Stimulated activated CD4-positive, alpha-beta T cell treated with anti-CD3 and anti-CD28 coated beads, Interleukin-1b, Interleukin-23, amount 100 ng/mL, for 48 hours (primary cell): ENCODE data around the gene TNNT1.
"Not testable (repeated sequence)": the region's sequence is repeated elsewhere in the genome, so short reads cannot be mapped to it uniquely, and the experiment has no call there.

Source experiments
- DNase-seq: peaks from one replicate; pipeline ENCODE4 v3.0.0-alpha.2; 2020

The TNNT1 gene

DNA sequence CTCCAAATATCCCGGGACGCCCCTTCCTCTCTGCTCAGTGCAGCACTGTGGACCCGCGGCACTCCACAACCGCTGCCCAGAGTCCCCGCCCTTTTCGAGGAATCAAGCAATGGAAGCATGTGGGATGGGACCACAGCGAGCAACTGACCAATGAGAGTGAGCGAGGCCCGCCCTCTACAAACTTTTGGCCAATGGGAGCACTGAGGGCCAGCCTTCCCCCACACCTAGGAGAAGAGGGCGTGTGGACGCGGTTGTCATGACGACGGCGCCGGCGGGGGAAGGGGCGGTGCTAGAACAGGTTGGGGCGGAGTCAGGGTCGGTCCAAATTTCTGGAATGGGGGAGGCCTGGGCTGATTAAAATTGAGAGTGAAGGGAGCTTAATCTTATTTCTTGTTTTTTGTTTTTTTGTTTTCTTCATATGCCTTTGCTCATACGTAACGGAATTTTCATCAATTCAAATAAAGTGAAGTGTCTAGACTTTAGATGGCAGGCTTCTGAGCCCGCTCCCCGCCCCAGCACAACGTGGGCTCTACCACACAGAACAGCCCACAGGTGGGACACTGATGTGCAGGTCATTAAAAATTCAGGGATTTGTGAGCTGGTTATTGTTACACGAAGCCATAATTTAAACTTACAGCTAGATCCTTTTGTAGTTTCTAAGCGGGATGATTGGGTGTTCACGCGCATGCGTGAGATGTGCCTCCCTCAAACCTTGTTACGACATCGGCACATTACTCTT lies 17.7 kb upstream of the TNNT1 start, which contains the start of gene DNAAF3:
DNAAF3 (minus strand) TSS at position 84 of the 739 bp plus-strand sequence. CDS start 200 bp downstream, outside the sequence.
- peak; percentile 92 for DNase-seq

DNA sequence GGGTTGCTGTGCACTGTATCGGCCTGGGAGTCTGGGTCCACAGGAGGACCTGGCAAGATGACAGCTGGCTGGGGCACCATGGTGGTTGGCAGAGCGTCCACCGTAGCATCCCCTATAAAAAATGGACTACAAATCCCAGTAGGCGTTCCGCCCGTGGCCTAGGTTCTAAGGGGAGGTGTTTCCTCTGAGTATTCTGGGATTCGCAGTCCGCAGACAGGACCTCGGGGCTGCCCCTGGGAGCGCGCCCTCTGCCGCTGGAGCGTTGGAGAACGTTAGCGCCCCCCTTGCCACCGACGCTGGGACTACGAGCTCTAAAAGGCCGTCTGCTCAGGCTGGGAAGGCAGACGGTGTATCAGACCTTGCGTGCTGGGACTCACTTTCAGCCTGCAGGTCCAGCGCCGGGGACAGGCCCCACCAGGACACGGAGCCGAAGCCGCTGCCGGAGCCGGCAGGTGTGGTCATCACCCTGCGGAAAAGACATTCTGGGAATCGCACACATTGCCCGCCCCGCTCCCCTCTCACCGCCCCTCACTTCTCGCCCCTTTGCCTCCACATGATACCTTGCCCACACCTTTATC lies 17.0 kb upstream of the TNNT1 start:
- DNase-seq: peak; percentile 73

DNA sequence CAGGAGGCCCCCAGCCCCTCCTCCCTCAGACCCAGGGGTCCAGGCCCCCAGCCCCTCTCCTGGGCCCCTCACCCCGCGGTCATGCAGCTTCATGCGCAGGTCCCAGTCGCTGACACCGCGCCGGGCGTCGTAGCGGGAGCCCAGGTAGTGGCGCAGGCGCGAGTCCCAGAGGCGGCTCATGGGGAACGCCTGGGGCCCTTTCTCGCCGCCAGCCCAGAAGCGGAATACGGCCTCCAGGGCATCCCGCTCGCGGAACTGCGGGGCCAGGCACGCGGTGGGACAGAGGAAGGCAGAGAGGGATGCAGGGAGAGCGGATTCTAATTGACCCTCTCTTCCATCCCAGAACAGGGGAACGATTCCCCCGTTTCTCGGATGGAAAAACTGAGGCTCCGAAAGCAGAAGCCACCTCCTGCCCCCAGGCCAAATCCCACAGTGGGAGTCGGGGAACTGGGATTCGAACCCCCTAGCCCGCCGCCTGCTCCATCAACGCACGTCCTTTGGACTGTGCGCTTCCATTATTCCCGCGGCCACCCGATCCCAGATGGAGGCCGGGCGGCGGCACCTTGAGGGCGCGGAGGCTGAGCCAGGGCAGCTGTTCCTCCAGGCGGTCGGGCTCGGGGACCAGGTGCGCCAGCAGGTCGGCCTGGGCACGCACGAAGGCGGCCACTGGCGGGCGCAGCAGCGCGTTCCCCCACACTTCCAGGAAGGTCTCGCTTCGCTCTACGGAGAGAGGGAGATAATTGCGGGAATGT lies 12.7 kb upstream of the TNNT1 start:
- no peak for DNase-seq

DNA sequence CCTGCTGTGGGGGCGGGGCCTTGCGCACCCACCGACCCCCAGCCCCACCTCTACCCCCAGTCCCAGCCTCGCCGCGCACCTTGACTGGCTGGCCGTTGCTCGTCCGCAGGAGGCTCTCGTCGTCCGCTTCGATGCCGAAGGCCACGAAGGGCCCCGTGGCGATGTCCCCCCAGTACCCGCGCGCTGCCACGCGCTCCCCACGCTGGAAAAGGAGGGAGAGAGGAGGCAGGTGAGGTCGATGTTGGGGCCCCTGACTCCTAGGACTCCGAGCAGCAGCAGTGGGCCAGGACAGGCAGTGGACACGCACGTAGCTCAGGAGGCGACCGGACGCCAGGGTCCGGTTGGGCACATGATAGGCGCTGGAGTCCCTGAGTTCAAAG lies 12.0 kb upstream of the TNNT1 start:
- no peak for DNase-seq

DNA sequence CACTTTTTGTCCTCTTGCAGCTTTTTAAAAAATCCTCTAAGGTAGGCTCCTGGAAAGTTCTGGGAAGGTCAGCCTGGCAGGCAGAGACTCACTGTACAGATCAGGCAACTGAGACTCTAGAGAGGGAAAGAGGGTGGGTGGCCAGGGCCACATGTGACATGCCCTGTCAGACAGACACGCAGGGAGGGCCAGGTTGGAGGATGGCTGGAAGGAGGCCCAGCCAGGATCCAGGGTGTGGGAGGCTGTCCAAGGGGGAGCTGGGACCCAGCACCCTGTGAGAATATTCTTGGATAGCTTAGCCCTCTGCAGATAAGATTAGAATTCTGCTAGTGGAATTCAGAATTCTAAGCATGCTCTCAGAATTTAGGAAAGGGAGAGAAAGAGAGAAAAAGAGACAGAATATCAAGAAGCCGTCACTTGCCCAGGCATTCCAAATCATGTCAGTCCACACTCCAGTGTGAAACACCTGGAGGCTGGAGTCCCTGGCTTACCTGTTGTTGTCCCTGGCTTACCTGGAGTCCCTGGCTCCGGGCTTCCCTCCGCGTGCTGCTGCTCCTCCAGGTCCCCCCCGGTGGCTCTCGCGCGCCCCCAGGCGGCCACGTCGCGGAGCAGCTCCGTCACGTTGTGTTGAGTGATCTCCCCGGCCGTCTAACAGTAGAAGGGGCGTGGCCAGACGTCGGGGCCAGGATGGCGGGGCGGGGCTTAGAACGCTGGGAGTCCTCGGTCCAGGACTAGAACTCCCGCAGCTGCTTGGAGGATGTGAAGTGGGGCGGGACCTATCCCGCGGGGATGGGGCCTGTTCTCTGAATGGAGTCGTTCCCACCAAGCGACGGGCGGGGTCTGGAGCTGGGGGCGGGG lies 11.4 kb upstream of the TNNT1 start:
- DNase-seq: peak; percentile 92

DNA sequence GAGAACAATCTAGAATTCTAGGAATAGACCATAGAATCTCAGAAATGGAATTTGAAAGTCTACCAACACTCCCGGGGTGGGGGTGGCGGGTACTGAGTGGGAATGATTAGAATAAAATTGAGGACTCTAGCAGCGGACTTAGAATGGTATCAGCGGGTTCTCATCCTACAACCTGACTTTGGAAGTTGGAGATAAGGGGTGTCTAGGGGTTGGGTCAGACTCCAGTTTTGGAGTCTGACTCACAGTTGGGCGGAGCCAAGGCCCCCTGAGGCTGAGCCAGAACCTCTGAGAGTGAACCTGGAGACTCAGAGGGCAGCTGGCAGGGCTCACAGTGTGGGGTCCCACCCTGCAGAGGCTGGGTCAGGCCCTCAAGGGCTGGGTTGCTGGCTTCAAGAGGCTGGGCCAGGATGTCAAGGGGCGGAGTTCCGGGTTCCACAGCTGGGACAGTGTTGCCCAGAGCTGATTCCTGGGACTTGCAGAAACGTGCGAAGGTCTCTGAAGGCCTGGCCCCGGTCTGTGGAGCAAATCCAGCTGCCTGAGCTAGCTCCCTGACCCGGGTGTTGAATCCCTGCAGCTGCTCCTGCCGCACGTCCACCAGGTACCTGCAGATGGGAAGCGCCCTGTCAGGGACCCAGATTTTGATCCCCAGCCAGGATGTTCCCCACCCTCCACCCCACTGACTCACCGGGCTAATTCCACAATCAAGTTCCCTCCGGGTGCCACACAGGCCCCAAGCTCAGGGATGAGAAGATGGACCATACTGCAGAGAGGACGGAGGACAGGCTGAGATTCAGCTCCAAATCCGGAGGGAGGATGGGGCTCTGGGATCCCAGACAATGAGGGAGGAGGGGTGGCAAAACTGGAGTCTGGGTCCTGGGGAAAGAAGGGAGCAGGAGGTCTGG lies 10.1 kb upstream of the TNNT1 start:
- no peak for DNase-seq

DNA sequence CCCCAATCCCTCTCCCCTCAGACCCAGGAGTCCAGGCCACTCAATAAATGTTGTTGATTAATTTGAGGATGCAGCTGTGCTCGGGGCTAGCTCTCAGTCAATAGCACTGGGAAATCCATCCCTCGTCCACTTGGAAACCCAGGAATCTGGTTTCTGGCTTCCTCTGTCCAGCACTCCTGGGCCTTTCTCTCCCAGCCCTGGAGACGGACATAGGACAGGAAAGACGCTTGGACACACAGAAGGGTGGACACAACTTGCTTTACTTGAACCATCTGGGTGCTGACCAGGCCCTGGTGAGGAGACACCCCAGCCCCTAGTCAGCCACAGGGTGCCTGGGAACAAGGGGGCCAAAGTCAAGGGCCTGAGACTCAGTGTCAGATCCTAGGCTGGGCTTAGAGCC lies 9.4 kb upstream of the TNNT1 start:
- no peak for DNase-seq

DNA sequence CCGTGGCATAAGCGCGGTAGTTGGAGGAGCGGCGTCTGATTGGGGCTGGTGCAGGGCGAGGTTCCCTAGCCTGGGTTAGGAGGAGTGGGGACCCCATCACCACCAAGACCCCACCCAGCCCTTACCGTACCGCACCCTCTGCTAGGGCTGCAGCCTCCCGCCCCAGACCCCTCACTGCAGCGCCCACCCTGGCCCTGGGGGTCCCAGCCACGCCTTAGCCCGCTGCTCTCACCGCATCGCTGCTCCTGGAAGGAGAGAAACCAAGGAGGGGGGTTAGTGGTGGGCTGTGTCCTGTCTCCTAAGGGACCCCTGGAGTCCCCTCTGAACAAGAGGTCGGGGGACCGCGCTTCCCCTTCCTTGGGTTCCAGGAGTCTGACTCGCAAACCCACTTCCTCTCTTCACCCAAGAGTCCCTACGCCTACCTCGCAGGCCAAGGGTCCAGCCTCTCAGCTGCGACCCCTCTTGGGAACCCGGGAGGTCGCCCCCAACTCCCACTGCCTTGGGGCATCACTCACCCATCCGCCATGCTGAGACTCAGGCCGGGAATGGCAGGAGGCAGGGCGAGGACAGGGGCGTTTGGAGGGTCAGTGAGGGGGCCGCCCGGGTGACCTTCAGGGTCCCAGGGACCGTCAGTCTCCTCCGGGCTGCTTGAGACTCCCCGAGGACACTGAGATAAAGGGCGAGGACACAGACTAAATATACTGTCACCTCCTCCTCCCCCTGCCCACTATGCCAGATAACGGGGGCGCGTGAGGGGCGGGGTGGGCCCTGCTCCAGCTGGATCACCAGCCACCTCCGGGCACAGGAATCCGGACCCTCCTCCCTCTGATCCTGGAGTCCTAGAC lies 8.3 kb upstream of the TNNT1 start, which contains the start of gene TNNI3:
TNNI3 (minus strand) TSS at position 669 of the 845 bp plus-strand sequence; CDS start at position 526, 143 bp downstream.
- no peak for DNase-seq

DNA sequence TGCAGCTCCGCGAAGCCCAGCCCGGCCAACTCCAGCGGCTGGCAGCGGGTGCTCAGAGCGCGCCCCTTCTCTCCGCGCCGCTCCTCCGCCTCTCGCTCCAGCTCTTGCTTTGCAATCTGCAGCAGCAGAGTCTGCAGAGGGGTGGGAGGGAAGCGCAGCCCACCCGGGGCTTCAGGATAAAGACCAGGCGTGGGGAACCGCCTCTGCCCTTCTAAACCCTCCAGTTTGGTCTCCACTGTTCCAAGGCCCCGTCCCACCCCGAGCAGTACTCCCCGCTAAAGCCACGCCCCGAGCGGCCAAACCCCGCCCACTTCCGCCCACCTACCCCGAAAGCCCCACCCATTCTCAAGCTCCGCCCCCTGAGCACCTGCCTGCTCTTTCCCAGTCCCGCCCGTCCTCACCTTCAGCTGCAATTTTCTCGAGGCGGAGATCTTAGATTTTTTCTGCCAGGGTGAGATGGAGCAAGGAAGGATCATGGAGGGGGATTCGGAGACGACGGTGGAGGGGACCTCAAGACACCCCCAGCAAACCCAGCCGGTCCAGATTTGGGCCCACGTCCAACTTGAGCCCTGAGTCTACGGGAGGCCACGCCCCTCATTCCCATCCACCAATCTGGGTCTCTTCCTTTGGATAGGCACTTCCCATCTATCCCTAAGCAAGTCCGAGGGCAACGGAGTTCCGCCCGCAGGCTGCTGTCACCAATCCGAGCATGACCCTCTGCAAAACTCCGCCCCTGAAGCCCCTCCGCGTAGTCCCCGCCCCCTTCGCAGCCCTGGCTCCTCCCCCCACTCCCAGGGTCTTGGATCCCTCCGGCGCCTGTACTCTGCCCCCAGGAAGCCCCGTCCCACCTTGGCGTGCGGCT lies 7.4 kb upstream of the TNNT1 start:
- DNase-seq: peak; percentile 54

DNA sequence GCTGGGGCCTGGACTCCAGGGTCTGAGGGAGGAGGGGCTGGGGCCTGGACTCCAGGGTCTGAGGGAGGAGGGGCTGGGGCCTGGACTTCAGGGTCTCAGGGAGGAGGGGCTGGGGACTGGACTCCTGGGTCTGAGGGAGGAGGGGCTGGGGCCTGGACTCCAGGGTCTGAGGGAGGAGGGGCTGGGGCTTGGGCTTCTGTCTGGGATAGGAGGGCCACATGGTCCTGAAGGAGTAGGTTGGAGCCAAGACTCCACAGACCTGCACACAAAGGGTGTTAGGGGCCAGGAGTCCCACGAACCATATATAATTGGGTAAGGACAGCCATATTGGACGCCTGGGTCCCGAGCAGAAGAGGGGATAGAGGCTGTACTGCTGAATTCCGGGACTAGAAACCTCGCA lies 6.8 kb upstream of the TNNT1 start:
- not testable (repeated sequence) for DNase-seq

DNA sequence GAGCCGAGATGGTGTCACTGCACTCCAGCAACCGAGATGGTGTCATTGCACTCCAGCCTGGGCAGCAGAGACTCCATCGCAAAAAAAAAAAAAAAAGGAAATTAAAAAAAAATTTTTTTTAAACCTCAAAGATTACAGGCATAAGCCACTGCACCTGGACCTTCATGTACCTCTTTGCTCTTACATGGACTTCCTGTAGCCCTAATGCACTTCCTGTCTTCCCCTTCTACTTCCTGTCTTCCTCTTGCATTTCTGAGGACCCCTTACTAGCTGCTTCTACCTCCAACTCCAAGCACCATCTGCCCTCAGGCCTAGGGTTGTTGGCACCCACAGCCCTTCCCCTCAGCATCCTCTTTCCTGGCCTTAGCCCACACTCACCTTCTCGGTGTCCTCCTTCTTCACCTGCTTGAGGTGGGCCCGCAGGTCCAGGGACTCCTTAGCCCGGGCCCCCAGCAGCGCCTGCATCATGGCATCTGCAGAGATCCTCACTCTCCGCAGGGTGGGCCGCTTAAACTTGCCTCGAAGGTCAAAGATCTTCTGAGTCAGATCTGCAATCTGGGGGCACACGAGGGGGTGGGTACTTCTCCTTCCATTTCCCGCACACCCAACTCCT lies 4.8 kb upstream of the TNNT1 start:
- no peak for DNase-seq

DNA sequence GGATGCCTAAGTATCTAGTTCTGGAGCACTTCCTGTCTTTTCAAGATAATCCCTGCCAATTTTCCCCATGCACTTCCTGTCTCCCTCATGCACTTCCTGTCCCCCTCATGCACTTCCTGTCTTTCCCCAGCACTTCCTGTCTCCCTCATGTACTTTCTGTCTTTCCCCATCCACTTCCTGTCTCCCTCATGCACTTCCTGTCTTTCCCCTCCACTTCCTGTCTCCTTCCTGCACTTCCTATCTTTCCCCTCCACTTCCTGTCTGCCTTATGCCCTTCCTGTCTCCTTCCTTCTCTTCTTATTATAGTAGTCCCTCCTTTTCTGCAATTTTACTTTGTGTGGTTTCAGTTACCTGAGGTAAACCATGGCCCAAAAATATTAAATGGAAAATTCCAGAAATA lies 3.0 kb upstream of the TNNT1 start:
- no peak for DNase-seq

DNA sequence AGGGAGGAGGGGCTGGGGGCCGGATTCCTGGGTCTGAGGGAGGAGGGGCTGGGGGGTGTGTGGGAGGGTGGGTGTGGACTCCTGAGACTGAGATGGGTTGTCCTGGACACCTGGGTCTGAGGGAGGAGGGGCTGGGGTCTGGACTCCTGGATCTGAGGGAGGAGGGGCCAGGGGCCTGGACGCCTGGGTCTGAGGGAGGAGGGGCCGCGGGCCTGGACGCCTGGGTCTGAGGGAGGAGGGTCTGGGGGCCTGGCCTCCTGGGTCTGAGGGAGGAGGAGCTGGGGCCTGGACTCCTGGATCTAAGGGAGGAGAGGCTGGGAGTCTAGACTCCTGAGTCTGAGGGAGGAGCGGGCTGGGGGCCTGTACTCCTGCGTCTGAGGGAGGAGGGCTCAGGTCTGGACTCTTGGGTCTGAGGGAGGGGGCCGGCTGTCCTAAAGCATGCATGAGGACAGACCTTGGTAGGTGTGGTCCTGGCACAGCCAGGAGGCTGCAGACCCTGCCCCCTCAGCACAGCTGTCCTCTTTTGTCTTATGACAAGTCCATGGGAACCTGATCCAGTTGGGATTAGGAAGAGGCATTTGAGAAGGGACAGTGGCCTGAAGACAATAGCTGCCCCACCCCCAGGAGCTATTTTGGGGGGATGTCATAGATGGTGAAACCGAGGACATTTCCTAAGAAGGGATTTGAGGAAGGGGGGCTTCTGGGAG lies 1.3 kb downstream of the TNNT1 start:
- no peak for DNase-seq

DNA sequence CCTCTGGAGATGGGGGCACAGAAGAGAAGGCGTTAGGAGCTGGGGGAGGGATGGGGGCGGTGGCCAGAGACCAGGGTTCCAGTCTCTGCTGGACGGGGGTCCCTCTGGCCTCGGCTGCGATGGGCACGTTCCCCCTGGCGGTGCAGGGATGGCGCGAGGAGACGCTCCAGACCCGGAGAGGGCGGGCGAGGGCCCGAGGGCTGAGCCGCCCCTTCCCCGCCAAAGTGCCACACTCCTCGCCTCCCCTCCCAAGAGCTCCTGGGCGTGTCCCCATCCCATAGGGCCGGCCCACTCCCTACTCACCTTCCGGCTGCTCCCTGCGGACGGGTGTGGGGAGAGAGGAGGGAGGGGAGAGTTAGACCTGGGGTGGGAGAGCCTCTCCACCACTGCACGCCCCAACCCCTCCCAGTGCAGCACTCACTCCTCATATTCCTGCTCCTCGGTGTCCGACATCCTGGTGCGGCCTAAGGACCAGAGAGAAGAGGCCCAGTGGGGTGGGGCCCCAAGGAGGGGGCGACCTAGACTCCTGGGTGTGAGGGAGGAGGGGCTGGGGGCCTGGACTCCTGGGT lies 2.2 kb downstream of the TNNT1 start:
- no peak for DNase-seq

DNA sequence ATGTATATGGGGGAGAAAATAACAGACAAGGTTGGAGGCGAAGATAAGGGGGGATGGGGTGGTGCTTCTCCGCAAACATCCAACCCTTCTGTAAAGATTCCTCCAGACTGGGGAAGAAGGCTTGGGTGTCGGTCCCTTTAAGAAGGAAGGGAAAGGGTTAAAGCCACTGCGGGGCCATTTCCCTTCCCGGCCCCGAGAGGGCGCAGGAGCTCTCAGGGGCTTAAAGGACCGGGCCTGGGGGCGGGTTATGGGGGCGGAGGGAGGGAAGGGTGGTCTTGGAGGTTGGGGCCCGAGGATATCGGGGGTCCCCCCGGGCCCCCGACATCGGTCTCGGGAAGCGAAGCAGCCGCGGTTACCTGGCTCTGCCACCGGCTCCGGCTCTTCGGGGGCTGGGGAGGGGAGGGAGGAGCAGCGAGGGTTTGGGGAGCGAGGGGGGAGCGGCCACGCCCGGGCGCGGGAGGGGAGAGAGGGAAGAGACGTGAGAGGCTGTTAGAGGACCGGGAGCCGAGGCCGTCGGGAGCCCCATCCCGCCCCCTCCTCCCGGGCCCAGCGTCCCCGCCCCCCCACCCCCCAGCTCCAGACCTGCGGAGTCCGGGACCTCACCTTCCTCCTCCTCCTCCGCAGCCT lies 2.8 kb downstream of the TNNT1 start:
- DNase-seq: no peak

DNA sequence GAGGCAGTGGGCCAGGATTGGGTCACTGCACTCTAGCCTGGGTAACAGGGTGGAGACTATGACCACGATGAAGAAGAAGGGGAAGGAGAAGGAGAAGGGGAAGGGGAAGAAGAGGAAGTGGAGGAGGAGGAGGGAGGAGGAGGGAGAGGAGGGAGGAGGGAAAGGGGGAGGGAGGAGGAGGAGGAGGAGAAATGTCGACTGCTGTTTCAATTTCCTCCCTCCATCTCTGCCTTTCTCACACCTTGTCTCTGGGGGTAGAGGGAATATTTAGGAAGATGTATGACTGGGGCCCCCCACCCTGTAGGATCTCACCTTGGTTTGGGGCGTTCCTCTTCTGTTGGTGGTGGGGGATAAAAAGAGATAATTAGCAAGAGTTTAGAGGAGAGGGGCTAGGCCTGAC lies 3.8 kb downstream of the TNNT1 start:
- no peak for DNase-seq

DNA sequence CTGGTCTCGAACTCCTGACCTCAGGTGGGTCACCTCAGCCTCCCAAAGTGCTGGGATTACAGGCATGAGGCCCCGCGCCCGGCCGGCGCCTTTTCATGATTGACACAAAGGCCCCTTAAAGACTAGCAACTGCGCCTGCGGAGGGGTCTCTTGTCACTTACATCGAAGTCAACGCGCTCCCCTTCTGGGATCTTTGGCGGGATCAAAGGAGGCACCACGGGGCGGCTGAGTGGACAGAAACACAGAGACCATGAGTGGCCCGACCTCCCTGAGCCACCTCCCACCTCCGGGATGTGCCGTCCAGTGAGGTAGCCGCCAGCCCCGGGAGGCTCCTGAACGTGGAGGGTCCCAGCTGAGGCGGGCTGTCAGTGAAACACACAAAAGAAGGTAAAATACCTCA lies 7.3 kb downstream of the TNNT1 start:
- no peak for DNase-seq

DNA sequence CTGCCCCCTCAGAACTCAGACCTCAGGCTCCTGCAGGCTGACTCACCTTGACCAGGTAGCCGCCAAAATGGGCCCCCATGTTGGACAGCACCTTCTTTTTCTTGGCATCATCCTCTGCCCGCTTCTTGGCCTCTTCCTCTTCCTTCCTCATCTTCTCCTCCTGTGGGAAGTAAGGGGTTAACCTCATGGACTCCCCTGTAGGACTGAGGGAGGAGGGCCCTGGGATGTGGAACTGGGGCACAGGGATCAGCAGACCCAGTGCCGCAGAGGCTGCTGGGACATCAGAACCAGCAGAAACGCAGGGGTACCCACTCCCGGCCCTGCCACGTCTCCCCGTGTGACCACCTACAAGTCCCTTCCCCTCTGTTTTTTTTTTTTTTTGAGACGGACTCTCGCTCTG lies 11.1 kb downstream of the TNNT1 start:
- DNase-seq: no peak
